ENCODE measurements around the gene TBXAS1.

Gene TBXAS1

DNA sequence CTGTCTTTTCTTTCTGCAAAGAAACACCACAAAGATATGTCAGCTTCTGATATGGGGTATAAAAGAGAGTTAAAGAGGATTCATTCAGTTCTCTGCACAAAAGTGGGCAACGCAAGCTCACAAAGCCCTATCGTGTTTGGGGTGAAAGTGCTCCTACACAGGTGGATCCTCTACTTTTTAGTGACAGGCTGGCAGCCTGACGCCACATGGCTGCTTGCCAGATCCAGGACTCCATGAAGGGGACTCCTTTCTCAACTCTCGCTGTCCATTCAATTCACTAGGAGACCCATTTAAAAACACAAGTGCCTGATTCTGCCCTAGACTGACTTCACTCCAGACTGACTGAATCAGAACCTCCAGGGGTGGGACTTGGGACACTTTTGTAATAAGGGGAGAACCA is 225.7 kb downstream of the TBXAS1 start:
- TF ChIP-seq, protein P1, sequence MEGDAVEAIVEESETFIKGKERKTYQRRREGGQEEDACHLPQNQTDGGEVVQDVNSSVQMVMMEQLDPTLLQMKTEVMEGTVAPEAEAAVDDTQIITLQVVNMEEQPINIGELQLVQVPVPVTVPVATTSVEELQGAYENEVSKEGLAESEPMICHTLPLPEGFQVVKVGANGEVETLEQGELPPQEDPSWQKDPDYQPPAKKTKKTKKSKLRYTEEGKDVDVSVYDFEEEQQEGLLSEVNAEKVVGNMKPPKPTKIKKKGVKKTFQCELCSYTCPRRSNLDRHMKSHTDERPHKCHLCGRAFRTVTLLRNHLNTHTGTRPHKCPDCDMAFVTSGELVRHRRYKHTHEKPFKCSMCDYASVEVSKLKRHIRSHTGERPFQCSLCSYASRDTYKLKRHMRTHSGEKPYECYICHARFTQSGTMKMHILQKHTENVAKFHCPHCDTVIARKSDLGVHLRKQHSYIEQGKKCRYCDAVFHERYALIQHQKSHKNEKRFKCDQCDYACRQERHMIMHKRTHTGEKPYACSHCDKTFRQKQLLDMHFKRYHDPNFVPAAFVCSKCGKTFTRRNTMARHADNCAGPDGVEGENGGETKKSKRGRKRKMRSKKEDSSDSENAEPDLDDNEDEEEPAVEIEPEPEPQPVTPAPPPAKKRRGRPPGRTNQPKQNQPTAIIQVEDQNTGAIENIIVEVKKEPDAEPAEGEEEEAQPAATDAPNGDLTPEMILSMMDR (IDR thresholded peaks at IDR 0.05; ENCODE audit: borderline replicate concordance, control extremely low read depth, extremely low read depth, insufficient read depth, missing control alignments) = no peak
- in situ Hi-C loops (cut with MboI; ENCODE audit: low sequenced_read_pairs, unreplicated experiment) = no loop called here
- DNase-seq (ENCODE audit: low spot score) = no peak

DNA sequence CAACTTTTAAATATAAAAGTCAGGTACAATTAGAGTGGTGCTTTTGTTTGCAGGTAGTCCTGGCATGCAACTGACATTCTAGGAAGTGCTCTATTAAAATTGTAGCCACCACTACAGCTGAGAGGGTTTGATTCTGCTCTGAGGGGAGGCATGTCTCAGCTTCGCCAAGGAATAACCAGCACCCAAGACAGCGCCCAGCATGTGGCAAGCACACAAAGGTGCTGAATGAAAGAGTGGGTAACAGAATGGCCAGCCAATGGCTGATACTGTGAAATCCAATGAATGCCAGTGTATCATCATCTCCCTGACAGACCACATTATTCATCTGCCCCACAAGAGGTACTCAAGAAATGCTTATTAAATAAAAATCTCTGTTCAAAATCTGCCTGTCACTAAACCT is 226.8 kb downstream of the TBXAS1 start:
- in situ Hi-C loops (cut with MboI; ENCODE audit: low sequenced_read_pairs, unreplicated experiment) = no loop called here
- TF ChIP-seq, protein P1 (IDR thresholded peaks at IDR 0.05; ENCODE audit: borderline replicate concordance, control extremely low read depth, extremely low read depth, insufficient read depth, missing control alignments) = no peak
- DNase-seq (ENCODE audit: low spot score) = no peak

DNA sequence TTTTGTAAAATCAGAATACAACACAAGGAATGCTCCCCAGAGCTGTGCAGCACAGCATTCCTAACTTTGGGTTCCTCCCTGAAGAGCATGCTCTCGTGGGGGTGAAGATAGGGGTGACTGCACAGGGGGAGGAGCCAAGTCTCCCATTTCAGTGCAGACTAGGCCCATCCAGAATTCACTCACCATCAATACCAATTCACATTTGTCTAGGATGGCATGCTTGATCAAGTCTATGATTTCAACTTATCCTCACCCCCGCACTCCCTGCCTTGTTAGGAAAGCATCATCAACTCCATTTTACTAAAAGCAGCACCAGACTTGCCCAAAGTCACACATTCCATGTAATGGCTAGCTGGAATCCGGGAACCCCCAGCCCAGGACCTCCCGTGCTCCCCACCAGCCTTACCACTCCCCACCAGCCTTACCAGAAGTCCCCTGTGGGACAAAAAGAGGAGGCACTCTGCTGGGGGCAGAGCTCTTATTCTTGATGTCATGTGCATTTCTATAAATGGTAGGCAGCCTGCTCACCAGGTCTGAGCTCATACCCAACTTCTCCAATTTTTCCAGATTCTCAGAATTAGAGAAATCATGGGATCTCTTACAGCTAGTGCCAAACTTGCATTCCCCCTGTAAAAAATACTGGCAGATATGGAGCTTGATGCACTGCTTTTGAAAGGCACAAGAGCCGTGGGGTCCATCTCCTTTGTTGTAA is 227.5 kb downstream of the TBXAS1 start:
- no peak for DNase-seq (ENCODE audit: low spot score)
- TF ChIP-seq, protein P1 (IDR thresholded peaks at IDR 0.05; ENCODE audit: borderline replicate concordance, control extremely low read depth, extremely low read depth, insufficient read depth, missing control alignments) = no peak
- in situ Hi-C loops (cut with MboI; ENCODE audit: low sequenced_read_pairs, unreplicated experiment) = no loop called here

DNA sequence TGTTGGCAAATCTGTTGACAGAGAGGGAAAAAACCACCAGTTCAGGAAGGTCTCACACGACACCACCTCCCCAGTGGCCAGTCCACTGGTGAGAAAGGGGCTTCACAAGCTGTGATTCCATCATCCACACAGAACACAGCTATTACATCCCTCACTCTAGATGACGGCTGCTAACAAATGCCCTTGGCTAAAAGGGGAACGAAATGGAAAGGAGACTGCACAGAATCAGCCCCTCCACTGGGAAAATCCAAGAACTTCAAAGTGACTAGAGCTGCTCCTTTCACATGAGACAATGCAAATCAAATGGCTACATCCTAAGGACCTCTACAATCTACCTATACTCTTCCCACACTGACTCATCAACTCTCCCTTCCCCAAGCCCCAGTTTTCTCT is 228.1 kb downstream of the TBXAS1 start:
- in situ Hi-C loops (cut with MboI; ENCODE audit: low sequenced_read_pairs, unreplicated experiment) = no loop called here
- no peak for DNase-seq (ENCODE audit: low spot score)
- TF ChIP-seq, protein P1 (IDR thresholded peaks at IDR 0.05; ENCODE audit: borderline replicate concordance, control extremely low read depth, extremely low read depth, insufficient read depth, missing control alignments) = no peak

DNA sequence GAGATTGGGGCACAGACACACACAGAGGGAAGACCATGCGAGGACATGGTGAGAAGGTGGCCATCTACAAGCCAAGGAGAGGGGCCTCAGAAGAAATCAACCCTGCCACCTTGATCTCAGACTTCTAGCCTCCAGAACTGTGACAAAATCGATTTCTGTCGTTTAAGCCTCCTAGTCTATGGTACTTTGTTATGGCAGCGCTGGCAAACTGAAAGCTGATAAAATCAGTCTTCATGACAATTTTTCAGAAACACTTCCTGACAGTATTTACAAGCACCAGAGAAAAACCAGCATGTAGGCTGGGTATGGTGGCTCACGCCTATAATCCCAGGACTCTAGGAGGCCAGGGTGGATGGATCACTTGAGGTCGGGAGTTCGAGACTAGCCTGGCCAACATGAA is 229.5 kb downstream of the TBXAS1 start:
- DNase-seq (ENCODE audit: low spot score) = no peak
- in situ Hi-C loops (cut with MboI; ENCODE audit: low sequenced_read_pairs, unreplicated experiment) = no loop called here
- TF ChIP-seq, protein P1 (IDR thresholded peaks at IDR 0.05; ENCODE audit: borderline replicate concordance, control extremely low read depth, extremely low read depth, insufficient read depth, missing control alignments) = no peak

DNA sequence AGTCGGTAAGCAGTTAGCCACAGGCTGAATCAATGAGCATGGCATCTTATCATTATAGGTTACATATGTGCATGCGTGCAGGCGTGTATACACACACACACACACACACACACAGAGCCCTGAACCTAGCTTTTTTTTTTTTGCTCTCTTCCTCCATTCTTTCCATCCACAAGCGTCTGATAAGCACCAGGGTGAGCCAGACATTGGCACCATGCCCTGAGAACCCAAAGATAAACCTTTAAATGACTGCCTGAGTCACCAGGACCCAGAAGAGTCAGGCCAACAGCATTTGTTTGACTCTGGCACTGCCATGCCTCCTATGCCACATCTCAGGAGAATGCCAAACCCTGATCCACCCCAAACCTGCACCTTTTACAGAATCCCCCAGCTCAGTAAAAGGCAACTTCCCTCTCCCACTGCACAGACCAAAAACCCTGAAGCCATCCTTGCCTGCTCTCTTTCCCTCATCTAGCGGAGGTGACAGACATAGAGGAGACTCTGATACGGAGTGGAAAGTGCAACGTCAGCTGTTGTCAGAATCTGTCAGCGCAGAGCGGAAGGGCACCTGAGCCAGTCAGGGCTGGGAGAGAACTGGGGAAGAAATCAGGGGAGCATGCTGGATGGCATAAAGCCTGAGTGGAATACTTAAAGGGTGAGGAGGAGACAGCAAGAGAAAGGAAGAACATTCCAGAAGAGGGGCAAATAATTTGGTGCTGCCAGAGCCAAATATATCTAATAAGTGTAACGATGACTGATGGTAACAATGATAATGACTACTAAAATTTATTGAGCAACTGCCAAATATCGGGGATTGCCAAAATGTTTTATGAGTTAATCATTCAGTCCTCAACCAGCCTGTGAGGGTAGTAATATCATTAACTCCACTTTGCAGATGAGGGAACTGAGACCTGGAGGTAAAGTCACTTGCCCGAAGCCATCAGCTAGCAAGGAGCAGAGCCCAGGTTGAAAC is 230.5 kb downstream of the TBXAS1 start:
- TF ChIP-seq, protein P1 (IDR thresholded peaks at IDR 0.05; ENCODE audit: borderline replicate concordance, control extremely low read depth, extremely low read depth, insufficient read depth, missing control alignments) = no peak
- DNase-seq (ENCODE audit: low spot score) = no peak
- in situ Hi-C loops (cut with MboI; ENCODE audit: low sequenced_read_pairs, unreplicated experiment) = no loop called here

Measured in GM13976 (cell line).